HEK293 (cell line): Measurements from ENCODE around the gene PDE4B.
A peak's percentile ranks its signal among the peaks of the same experiment; 100 is the strongest.

Experiments used
- CTCF ChIA-PET: fragments of 350-600 bp; formaldehyde crosslinking; extraction: SDS; loops from one replicate; lab custom pipeline; 2021; ENCODE audit warnings: antibody characterized with exemption; lab: Yijun Ruan, JAX
- POLR2A ChIA-PET: fragments of 300-600 bp; formaldehyde crosslinking; extraction: SDS; loops from one replicate; lab custom pipeline; 2020; ENCODE audit warnings: antibody characterized with exemption, inconsistent platforms; lab: Yijun Ruan, JAX
- H3K27ac ChIP-seq: fragments of 200-500 bp; sonication (Bioruptor generic); 2 replicates; pipeline ENCODE4 v1.5.1; 2014; ENCODE audit warnings: low read depth, low read length, control low read depth, inconsistent platforms; ENCODE audit errors: extremely low read depth
- H3K36me3 ChIP-seq, 2 experiments: fragments of 200-500 bp in 1 of 2; sonication (Bioruptor generic) in 1 of 2; 1 replicate in 1 of 2; 2 replicates in 1 of 2; pipeline ENCODE4 v1.5.1; 2014 to 2017; ENCODE audit warnings: inconsistent platforms in 2 of 2, low read length in 2 of 2; ENCODE audit not compliant: control insufficient read depth in 2 of 2, insufficient read depth in 1 of 2
- H3K4me1 ChIP-seq: fragments of 200-500 bp; sonication (Bioruptor generic); 2 replicates; pipeline ENCODE4 v1.5.1; 2014; ENCODE audit warnings: mild to moderate bottlenecking, low read length, inconsistent platforms; ENCODE audit not compliant: control insufficient read depth, insufficient read depth
- H3K4me3 ChIP-seq: 2 replicates; pipeline ENCODE4 v1.5.1; 2011; ENCODE audit warnings: low read depth, mild to moderate bottlenecking, control low read depth, low read length, moderate library complexity
- H3K9me3 ChIP-seq: fragments of 200-500 bp; sonication (Bioruptor generic); 2 replicates; pipeline ENCODE4 v1.5.1; 2014; ENCODE audit warnings: low read depth, low read length, inconsistent platforms; ENCODE audit not compliant: control insufficient read depth, insufficient read depth
- GLI2 ChIP-seq: fragments of 450-650 bp; formaldehyde crosslinking; IDR thresholded peaks from 2 replicates; pipeline ENCODE4; 2017; ENCODE audit warnings: missing biosample characterization, missing genetic modification characterization, low read depth, borderline replicate concordance
- GLIS2 ChIP-seq: fragments of 450-650 bp; formaldehyde crosslinking; IDR thresholded peaks from 2 replicates; pipeline ENCODE4 v1.5.1; 2016; ENCODE audit warnings: missing biosample characterization, missing genetic modification characterization
- IKZF3 ChIP-seq: fragments of 450-650 bp; IDR thresholded peaks from 2 replicates; pipeline ENCODE4 v1.5.0; 2018; ENCODE audit warnings: missing biosample characterization, mild to moderate bottlenecking, missing genetic modification characterization, moderate library complexity
- KLF10 ChIP-seq: fragments of 450-650 bp; IDR thresholded peaks from 2 replicates; pipeline ENCODE4 v1.5.1; 2018; ENCODE audit warnings: missing biosample characterization, mild to moderate bottlenecking, missing genetic modification characterization
- ZNF157 ChIP-seq: fragments of 450-650 bp; formaldehyde crosslinking; IDR thresholded peaks from 2 replicates; pipeline ENCODE4 v1.5.1; 2016; ENCODE audit warnings: missing biosample characterization, missing genetic modification characterization
- ZNF366 ChIP-seq: fragments of 450-650 bp; formaldehyde crosslinking; conservative IDR thresholded peaks from 2 replicates; pipeline ENCODE4 v1.5.1; 2016; ENCODE audit warnings: missing biosample characterization, missing genetic modification characterization
- ZNF48 ChIP-seq: fragments of 450-650 bp; formaldehyde crosslinking; IDR thresholded peaks from 2 replicates; pipeline ENCODE4 v1.5.1; 2016; ENCODE audit warnings: missing biosample characterization, missing genetic modification characterization
- ZNF548 ChIP-seq: fragments of 450-650 bp; formaldehyde crosslinking; IDR thresholded peaks from 2 replicates; pipeline ENCODE4 v1.5.1; 2016; ENCODE audit warnings: missing biosample characterization, missing genetic modification characterization
- ZNF768 ChIP-seq: fragments of 450-650 bp; formaldehyde crosslinking; IDR thresholded peaks from 2 replicates; pipeline ENCODE4 v1.5.1; 2018; ENCODE audit warnings: missing biosample characterization, mild to moderate bottlenecking, missing genetic modification characterization
- ZSCAN30 ChIP-seq: fragments of 450-650 bp; IDR thresholded peaks from 2 replicates; pipeline ENCODE4 v1.5.1; 2018; ENCODE audit warnings: missing biosample characterization, mild to moderate bottlenecking, missing genetic modification characterization, moderate library complexity
- TF ChIP-seq, protein P1 (sequence below): fragments of 450-650 bp; formaldehyde crosslinking; IDR thresholded peaks from 2 replicates; pipeline ENCODE4 v1.5.1; 2016; ENCODE audit warnings: missing biosample characterization, missing genetic modification characterization
- TF ChIP-seq, protein P2 (sequence below): fragments of 450-650 bp; formaldehyde crosslinking; IDR thresholded peaks from 2 replicates; pipeline ENCODE4 v1.5.1; 2016; ENCODE audit warnings: missing biosample characterization, missing genetic modification characterization
- TF ChIP-seq, protein P3 (sequence below): fragments of 450-650 bp; formaldehyde crosslinking; IDR thresholded peaks from 2 replicates; pipeline ENCODE4 v1.5.1; 2016; ENCODE audit warnings: missing biosample characterization, missing genetic modification characterization, low read depth
- TF ChIP-seq, protein P4 (sequence below): fragments of 450-650 bp; formaldehyde crosslinking; IDR thresholded peaks from 2 replicates; pipeline ENCODE4 v1.5.1; 2017; ENCODE audit warnings: missing biosample characterization, missing genetic modification characterization
- TF ChIP-seq, protein P5 (sequence below): fragments of 450-650 bp; formaldehyde crosslinking; IDR thresholded peaks from 2 replicates; pipeline ENCODE4 v1.5.1; 2016; ENCODE audit warnings: missing biosample characterization, missing genetic modification characterization
- TF ChIP-seq, protein P6 (sequence below): fragments of 450-650 bp; formaldehyde crosslinking; IDR thresholded peaks from 2 replicates; pipeline ENCODE4 v1.5.1; 2017; ENCODE audit warnings: missing biosample characterization, missing genetic modification characterization
- TF ChIP-seq, protein P7 (sequence below): fragments of 450-650 bp; IDR thresholded peaks from 2 replicates; pipeline ENCODE4 v1.5.1; 2018; ENCODE audit warnings: missing biosample characterization, missing genetic modification characterization

The PDE4B gene

DNA sequence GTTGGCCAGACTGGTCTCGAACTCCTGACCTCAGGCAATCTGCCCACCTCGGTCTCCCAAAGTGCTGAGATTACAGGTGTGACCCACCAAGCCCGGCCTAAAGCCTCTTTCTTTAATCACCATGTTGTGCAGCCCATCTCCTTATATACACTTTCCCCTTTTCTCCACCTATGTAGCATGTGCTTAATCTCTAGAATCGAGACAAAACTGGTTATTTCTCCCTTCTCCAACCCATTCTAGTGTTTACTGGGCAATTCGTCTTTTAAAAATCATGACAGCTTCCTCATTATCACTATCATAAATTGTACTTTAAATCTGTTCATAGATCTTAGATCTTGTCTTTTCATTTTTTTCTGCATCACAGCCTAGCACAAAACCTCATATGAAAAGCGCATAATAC, 285.7 kb downstream of the PDE4B start (continued):
- TF ChIP-seq, protein P1, sequence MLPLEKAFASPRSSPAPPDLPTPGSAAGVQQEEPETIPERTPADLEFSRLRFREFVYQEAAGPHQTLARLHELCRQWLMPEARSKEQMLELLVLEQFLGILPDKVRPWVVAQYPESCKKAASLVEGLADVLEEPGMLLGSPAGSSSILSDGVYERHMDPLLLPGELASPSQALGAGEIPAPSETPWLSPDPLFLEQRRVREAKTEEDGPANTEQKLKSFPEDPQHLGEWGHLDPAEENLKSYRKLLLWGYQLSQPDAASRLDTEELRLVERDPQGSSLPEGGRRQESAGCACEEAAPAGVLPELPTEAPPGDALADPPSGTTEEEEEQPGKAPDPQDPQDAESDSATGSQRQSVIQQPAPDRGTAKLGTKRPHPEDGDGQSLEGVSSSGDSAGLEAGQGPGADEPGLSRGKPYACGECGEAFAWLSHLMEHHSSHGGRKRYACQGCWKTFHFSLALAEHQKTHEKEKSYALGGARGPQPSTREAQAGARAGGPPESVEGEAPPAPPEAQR (tag by site-specific recombination) = no peak

DNA sequence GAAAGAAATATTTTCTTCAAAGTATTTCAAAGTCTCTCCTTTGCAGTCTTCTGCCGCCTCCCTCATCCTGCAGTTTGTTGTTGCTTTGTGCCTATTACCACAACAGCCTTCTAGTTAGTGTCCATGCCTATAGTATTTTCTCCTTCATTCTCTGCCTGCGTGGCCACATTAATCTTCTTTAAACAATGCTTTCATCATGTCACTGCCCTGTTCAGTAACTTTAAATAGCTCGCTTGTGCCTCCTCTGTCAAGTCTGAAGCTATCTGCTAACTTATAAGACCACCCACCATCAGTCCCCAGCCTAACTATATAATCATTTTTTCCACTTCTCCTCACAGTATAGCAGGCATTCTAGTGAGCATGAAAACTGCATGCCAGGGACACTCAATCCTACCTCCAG, 290.3 kb downstream of the PDE4B start:
- Histone ChIP-seq H3K36me3 (no peaks in the 10 kb centered on the region), H3K4me3 (no peak overlapping the region), H3K27ac (no peak overlapping the region), H3K9me3 (no peaks in the 10 kb centered on the region), H3K4me1 (no peaks in the 10 kb centered on the region)
- CTCF ChIA-PET = no interaction called here
- TF ChIP-seq, protein P2, sequence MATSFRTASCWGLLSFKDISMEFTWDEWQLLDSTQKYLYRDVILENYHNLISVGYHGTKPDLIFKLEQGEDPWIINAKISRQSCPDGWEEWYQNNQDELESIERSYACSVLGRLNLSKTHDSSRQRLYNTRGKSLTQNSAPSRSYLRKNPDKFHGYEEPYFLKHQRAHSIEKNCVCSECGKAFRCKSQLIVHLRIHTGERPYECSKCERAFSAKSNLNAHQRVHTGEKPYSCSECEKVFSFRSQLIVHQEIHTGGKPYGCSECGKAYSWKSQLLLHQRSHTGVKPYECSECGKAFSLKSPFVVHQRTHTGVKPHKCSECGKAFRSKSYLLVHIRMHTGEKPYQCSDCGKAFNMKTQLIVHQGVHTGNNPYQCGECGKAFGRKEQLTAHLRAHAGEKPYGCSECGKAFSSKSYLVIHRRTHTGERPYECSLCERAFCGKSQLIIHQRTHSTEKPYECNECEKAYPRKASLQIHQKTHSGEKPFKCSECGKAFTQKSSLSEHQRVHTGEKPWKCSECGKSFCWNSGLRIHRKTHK (tag by site-specific recombination) = no peak
- TF ChIP-seq ZNF366 (tag by site-specific recombination) (no peak), IKZF3 (no peak)
- TF ChIP-seq, all 188 proteins: peak for 0
- POLR2A ChIA-PET = no interaction called here

DNA sequence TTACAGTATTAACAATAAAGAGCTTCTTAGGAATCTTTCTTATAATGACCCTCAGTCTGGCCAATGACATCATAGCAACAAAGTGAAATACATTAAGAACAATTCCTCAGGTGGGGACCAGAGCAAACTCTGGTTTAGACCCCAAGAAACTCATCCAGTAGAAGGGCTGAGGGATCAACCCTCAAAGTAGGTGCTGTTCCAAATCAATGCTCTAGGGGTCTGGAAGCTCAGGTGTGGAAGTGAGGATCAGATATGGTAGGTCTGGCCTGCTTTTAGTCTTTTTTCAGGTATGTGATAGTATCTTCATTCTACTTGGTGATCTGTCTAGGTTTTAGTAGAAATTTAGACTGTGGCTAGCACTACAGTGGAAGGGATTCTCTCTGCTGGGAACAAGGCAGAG, 291.7 kb downstream of the PDE4B start:
- TF ChIP-seq ZNF548 (tag by site-specific recombination) = no peak
- TF ChIP-seq, protein P3, sequence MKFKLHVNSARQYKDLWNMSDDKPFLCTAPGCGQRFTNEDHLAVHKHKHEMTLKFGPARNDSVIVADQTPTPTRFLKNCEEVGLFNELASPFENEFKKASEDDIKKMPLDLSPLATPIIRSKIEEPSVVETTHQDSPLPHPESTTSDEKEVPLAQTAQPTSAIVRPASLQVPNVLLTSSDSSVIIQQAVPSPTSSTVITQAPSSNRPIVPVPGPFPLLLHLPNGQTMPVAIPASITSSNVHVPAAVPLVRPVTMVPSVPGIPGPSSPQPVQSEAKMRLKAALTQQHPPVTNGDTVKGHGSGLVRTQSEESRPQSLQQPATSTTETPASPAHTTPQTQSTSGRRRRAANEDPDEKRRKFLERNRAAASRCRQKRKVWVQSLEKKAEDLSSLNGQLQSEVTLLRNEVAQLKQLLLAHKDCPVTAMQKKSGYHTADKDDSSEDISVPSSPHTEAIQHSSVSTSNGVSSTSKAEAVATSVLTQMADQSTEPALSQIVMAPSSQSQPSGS = 0 out of 2 replicates have a peak, but pooled peaks have one; percentile 4
- TF ChIP-seq, all 188 proteins: peak for 1
- Histone ChIP-seq H3K36me3 (no peaks in the 10 kb centered on the region), H3K4me3 (no peak overlapping the region), H3K9me3 (no peaks in the 10 kb centered on the region), H3K27ac (no peak overlapping the region), H3K4me1 (no peaks in the 10 kb centered on the region)
- ChIA-PET POLR2A (no interaction called here), CTCF (interaction anchor here (0.6 to 1.2 kb wide), 3 partner anchors 9 to 180 kb away, joined by 3 to 4 read pairs (median 3); no protein-coding TSS in a partner anchor)

DNA sequence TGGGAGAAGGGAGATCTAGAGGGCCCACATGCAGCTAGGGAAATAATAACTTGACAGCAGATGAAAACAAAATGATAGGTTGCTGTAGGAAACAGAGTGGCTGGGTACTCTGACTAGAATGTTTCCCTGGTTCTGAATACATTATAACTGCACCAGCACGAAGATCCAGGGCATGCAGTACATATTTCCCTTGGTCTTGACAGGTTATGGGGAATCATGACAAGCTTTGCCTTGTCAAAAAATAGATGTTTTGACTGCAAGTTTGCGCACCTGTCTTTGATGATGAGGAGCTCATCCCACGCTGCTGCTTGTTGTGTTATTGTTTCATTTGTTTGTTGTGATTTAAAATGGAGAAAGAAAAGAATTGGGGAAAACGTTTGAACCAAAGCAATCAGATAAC, 292.9 kb downstream of the PDE4B start:
- ChIA-PET CTCF (interaction anchor here (1.0 to 1.2 kb wide), 2 partner anchors 8 to 156 kb away, joined by 4 read pairs; no protein-coding TSS in a partner anchor), POLR2A (no interaction called here)
- Histone ChIP-seq H3K27ac (no peak overlapping the region), H3K36me3 (no peaks in the 10 kb centered on the region), H3K9me3 (no peaks in the 10 kb centered on the region), H3K4me1 (no peaks in the 10 kb centered on the region), H3K4me3 (no peak overlapping the region)
- TF ChIP-seq ZNF48 = no peak
- TF ChIP-seq ZSCAN30 = no peak
- TF ChIP-seq ZNF157 (tag by site-specific recombination) = no peak
- TF ChIP-seq, protein P4, sequence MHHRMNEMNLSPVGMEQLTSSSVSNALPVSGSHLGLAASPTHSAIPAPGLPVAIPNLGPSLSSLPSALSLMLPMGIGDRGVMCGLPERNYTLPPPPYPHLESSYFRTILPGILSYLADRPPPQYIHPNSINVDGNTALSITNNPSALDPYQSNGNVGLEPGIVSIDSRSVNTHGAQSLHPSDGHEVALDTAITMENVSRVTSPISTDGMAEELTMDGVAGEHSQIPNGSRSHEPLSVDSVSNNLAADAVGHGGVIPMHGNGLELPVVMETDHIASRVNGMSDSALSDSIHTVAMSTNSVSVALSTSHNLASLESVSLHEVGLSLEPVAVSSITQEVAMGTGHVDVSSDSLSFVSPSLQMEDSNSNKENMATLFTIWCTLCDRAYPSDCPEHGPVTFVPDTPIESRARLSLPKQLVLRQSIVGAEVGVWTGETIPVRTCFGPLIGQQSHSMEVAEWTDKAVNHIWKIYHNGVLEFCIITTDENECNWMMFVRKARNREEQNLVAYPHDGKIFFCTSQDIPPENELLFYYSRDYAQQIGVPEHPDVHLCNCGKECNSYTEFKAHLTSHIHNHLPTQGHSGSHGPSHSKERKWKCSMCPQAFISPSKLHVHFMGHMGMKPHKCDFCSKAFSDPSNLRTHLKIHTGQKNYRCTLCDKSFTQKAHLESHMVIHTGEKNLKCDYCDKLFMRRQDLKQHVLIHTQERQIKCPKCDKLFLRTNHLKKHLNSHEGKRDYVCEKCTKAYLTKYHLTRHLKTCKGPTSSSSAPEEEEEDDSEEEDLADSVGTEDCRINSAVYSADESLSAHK (tag by site-specific recombination) = no peak
- TF ChIP-seq KLF10 (tag by site-specific recombination) = no peak
- TF ChIP-seq GLI2 (tag by site-specific recombination) = no peak
- TF ChIP-seq, protein P5, sequence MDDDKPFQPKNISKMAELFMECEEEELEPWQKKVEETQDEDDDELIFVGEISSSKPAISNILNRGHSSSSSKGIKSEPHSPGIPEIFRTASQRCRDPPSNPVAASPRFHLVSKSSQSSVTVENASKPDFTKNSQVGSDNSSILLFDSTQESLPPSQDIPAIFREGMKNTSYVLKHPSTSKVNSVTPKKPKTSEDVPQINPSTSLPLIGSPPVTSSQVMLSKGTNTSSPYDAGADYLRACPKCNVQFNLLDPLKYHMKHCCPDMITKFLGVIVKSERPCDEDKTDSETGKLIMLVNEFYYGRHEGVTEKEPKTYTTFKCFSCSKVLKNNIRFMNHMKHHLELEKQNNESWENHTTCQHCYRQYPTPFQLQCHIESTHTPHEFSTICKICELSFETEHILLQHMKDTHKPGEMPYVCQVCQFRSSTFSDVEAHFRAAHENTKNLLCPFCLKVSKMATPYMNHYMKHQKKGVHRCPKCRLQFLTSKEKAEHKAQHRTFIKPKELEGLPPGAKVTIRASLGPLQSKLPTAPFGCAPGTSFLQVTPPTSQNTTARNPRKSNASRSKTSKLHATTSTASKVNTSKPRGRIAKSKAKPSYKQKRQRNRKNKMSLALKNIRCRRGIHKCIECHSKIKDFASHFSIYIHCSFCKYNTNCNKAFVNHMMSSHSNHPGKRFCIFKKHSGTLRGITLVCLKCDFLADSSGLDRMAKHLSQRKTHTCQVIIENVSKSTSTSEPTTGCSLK (tag by site-specific recombination) = no peak
- no peak for TF ChIP-seq ZNF768 (tag by site-specific recombination)
- TF ChIP-seq, protein P6, sequence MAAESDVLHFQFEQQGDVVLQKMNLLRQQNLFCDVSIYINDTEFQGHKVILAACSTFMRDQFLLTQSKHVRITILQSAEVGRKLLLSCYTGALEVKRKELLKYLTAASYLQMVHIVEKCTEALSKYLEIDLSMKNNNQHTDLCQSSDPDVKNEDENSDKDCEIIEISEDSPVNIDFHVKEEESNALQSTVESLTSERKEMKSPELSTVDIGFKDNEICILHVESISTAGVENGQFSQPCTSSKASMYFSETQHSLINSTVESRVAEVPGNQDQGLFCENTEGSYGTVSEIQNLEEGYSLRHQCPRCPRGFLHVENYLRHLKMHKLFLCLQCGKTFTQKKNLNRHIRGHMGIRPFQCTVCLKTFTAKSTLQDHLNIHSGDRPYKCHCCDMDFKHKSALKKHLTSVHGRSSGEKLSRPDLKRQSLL (tag by site-specific recombination) = no peak
- TF ChIP-seq GLIS2 (tag by site-specific recombination) = no peak
- TF ChIP-seq, protein P7, sequence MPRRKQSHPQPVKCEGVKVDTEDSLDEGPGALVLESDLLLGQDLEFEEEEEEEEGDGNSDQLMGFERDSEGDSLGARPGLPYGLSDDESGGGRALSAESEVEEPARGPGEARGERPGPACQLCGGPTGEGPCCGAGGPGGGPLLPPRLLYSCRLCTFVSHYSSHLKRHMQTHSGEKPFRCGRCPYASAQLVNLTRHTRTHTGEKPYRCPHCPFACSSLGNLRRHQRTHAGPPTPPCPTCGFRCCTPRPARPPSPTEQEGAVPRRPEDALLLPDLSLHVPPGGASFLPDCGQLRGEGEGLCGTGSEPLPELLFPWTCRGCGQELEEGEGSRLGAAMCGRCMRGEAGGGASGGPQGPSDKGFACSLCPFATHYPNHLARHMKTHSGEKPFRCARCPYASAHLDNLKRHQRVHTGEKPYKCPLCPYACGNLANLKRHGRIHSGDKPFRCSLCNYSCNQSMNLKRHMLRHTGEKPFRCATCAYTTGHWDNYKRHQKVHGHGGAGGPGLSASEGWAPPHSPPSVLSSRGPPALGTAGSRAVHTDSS (tag by site-specific recombination) = no peak
